ENCODE data around the gene ST3GAL4. TPM values are rescaled to one million over a fixed set of nuclear protein-coding genes. Genes with fewer than 3 reads are reported as not detected.

ST3GAL4 gene
- total and polyA plus RNA-seq, 10 of the 15 experiments (the other 5 are each of a cell fraction or from before 2014, with no cell fraction given) = 3.8 to 8.1 (median 6.5) TPM; not detected in 2

DNA sequence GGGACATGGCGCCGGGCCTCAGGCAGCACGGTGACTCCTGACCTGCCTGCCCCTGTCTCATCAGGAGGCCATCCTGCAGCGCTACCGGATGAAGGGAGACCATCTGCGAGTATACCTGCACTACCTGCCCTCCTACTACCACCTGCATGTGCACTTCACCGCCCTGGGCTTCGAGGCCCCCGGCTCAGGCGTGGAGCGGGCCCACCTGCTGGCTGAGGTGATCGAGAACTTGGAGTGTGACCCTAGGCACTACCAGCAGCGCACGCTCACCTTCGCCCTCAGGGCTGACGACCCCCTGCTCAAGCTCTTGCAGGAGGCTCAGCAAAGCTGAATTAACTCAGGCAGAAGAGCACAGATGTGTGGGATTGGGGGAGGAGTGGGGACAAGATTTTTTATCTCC is 10.2 kb upstream of the ST3GAL4 start:
- BruUV-seq (replicated peaks) = no TSS peak
- ChIA-PET POLR2A (no interaction called here), CTCF (no interaction called here), RAD21 (ENCODE audit: unreplicated experiment) (no interaction called here), SMC1A (ENCODE audit: uncharacterized antibody, unreplicated experiment) (interaction anchor here (1.0 kb wide), 1 partner anchor 9 kb away, joined by 4 read pairs; no protein-coding TSS in a partner anchor)
- H4K20me1 ChIP-seq (ENCODE audit: control insufficient read depth, insufficient read depth) = no peaks in the 10 kb centered on the region
- H3K36me3 ChIP-seq (ENCODE audit: control insufficient read depth in 2 of 2, insufficient read depth in 2 of 2, low read length in 1 of 2) = peaks cover 23 to 39% of the 10 kb centered on the region in 2 experiments
- in situ Hi-C loops (cut with MboI) (no loop called here), intact Hi-C loops (cut with micrococcal nuclease; ENCODE audit: unreplicated experiment) (no loop called here)
- TF ChIP-seq CHD4 (IDR thresholded peaks at IDR 0.05) (no peak), RBBP5 (conservative IDR thresholded peaks at IDR 0.05) (no peak), TCF12 (IDR thresholded peaks at IDR 0.05; ENCODE audit: low read depth, low read length) (no peak), PAX5 (IDR thresholded peaks at IDR 0.05; ENCODE audit: borderline replicate concordance, low read depth, low read length) (no peak), POU2F2 (IDR thresholded peaks at IDR 0.05; ENCODE audit: borderline replicate concordance, low read depth, low read length) (no peak), SP1 (IDR thresholded peaks at IDR 0.05; ENCODE audit: low read depth, low read length) (no peak), CEBPB (IDR thresholded peaks at IDR 0.05; ENCODE audit: borderline replicate concordance in 1 of 2, low read depth in 2 of 2, low read length in 2 of 2) (no peak), HDGF (IDR thresholded peaks at IDR 0.05) (no peak), NR2C1 (IDR thresholded peaks at IDR 0.05) (no peak), KDM1A (IDR thresholded peaks at IDR 0.05; ENCODE audit: borderline replicate concordance) (no peak), EGR1 (IDR thresholded peaks at IDR 0.05; ENCODE audit: borderline replicate concordance in 1 of 2, low read depth in 2 of 2, low read length in 2 of 2) (no peak), JUND (IDR thresholded peaks at IDR 0.05; ENCODE audit: low read depth, low read length) (no peak), BHLHE40 (IDR thresholded peaks at IDR 0.05; ENCODE audit: borderline replicate concordance in 1 of 2, low read depth in 2 of 2, low read length in 1 of 2) (no peak)
- TF ChIP-seq, protein P1, sequence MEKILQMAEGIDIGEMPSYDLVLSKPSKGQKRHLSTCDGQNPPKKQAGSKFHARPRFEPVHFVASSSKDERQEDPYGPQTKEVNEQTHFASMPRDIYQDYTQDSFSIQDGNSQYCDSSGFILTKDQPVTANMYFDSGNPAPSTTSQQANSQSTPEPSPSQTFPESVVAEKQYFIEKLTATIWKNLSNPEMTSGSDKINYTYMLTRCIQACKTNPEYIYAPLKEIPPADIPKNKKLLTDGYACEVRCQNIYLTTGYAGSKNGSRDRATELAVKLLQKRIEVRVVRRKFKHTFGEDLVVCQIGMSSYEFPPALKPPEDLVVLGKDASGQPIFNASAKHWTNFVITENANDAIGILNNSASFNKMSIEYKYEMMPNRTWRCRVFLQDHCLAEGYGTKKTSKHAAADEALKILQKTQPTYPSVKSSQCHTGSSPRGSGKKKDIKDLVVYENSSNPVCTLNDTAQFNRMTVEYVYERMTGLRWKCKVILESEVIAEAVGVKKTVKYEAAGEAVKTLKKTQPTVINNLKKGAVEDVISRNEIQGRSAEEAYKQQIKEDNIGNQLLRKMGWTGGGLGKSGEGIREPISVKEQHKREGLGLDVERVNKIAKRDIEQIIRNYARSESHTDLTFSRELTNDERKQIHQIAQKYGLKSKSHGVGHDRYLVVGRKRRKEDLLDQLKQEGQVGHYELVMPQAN (conservative IDR thresholded peaks at IDR 0.05) = no peak
- TF ChIP-seq, protein P2, sequence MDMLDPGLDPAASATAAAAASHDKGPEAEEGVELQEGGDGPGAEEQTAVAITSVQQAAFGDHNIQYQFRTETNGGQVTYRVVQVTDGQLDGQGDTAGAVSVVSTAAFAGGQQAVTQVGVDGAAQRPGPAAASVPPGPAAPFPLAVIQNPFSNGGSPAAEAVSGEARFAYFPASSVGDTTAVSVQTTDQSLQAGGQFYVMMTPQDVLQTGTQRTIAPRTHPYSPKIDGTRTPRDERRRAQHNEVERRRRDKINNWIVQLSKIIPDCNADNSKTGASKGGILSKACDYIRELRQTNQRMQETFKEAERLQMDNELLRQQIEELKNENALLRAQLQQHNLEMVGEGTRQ (IDR thresholded peaks at IDR 0.05; ENCODE audit: borderline replicate concordance, low read depth, low read length) = no peak
- TF ChIP-seq, protein P3, sequence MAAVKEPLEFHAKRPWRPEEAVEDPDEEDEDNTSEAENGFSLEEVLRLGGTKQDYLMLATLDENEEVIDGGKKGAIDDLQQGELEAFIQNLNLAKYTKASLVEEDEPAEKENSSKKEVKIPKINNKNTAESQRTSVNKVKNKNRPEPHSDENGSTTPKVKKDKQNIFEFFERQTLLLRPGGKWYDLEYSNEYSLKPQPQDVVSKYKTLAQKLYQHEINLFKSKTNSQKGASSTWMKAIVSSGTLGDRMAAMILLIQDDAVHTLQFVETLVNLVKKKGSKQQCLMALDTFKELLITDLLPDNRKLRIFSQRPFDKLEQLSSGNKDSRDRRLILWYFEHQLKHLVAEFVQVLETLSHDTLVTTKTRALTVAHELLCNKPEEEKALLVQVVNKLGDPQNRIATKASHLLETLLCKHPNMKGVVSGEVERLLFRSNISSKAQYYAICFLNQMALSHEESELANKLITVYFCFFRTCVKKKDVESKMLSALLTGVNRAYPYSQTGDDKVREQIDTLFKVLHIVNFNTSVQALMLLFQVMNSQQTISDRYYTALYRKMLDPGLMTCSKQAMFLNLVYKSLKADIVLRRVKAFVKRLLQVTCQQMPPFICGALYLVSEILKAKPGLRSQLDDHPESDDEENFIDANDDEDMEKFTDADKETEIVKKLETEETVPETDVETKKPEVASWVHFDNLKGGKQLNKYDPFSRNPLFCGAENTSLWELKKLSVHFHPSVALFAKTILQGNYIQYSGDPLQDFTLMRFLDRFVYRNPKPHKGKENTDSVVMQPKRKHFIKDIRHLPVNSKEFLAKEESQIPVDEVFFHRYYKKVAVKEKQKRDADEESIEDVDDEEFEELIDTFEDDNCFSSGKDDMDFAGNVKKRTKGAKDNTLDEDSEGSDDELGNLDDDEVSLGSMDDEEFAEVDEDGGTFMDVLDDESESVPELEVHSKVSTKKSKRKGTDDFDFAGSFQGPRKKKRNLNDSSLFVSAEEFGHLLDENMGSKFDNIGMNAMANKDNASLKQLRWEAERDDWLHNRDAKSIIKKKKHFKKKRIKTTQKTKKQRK (IDR thresholded peaks at IDR 0.05; ENCODE audit: low read depth, low read length) = no peak
- TF ChIP-seq, protein P4, sequence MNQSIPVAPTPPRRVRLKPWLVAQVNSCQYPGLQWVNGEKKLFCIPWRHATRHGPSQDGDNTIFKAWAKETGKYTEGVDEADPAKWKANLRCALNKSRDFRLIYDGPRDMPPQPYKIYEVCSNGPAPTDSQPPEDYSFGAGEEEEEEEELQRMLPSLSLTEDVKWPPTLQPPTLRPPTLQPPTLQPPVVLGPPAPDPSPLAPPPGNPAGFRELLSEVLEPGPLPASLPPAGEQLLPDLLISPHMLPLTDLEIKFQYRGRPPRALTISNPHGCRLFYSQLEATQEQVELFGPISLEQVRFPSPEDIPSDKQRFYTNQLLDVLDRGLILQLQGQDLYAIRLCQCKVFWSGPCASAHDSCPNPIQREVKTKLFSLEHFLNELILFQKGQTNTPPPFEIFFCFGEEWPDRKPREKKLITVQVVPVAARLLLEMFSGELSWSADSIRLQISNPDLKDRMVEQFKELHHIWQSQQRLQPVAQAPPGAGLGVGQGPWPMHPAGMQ (IDR thresholded peaks at IDR 0.05; ENCODE audit: borderline replicate concordance) = no peak
- FAIRE-seq = no peak
- H2AFZ ChIP-seq (ENCODE audit: control insufficient read depth, low read depth, low read length) = no peak overlapping the region
- no peaks in the 10 kb centered on the region for H3K9me3 ChIP-seq (replicated peaks; ENCODE audit: control insufficient read depth, insufficient read depth, low read length)
- ATAC-seq = no peak
- no peak for DNase-seq (ENCODE audit: low read depth, low spot score)
- H3K4me3 ChIP-seq = no peak overlapping the region
- no peak overlapping the region for H3K27ac ChIP-seq (ENCODE audit: control insufficient read depth, insufficient read depth)
- H3K4me1 ChIP-seq (ENCODE audit: control insufficient read depth, insufficient read depth, low read length) = peaks cover 9% of the 10 kb centered on the region
- no peaks in the 10 kb centered on the region for H3K27me3 ChIP-seq (replicated peaks in 1 of 2; ENCODE audit: control insufficient read depth in 2 of 2, insufficient read depth in 2 of 2, low read length in 1 of 2)
- H3K79me2 ChIP-seq (ENCODE audit: control insufficient read depth, insufficient read depth, low read length) = no peaks in the 10 kb centered on the region
- 96% methylated on average over 16 of the region's 16 CpGs for WGBS (ENCODE audit: insufficient coverage, insufficient replicate concordance, low lambda C conversion rate, missing lambda C conversion rate)
- no peak overlapping the region for H3K9ac ChIP-seq (ENCODE audit: control insufficient read depth, insufficient read depth, low read length)
- H3K4me2 ChIP-seq (ENCODE audit: control insufficient read depth, insufficient read depth) = no peak overlapping the region

Measured in GM12878 (cell line).